Measurements from ENCODE around the gene VIT.
"Not testable (repeated sequence)": the region's sequence is repeated elsewhere in the genome, so short reads cannot be mapped to it uniquely, and the experiment has no call there.

VIT gene

GRCh38 chr2:36680012-36680411 lies 16.5 kb upstream of the VIT start:
- DNase-seq = no peak

DNA sequence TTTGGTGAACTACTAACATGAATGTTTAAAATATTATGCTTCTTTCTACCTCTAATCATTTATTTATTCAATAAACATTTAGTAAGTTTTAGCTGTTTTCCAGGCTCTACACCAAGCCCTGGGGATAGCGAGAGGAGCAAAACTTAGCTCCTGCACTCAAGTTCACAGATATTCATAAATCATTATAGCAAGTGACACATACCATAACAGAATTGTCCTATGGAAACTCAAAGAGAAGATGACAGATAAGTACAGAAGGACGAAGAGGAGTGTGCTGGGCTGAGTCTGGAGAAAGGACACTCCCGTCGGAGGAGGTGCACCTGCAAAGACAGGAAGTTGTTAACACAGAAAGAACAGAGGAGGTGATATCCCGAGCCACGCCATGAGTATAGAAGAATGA lies 13.9 kb upstream of the VIT start:
- no peak for DNase-seq

- DNase-seq = no peak
Observed at GRCh38 chr2:36683002-36683401, 13.5 kb upstream of the VIT start.

- DNase-seq = not testable (repeated sequence)
Observed at GRCh38 chr2:36688291-36688690, 8.2 kb upstream of the VIT start.

DNA sequence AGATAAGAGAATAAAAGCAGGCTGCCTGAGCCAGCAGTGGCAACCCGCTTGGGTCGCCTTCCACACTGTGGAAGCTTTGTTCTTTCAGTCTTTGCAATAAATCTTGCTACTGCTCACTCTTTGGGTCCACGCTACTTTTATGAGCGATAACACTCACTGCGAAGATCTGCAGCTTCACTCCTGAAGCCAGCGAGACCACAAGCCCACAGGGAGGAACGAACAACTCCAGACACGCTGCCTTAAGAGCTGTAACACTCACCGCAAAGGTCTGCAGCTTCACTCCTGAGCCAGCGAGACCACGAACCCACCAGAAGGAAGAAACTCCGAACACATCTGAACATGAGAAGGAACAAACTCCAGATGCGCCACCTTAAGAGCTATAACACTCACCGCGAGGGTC lies 7.5 kb upstream of the VIT start:
- not testable (repeated sequence) for DNase-seq

- no peak for DNase-seq
Observed at GRCh38 chr2:36692121-36692520, 4.4 kb upstream of the VIT start.

DNA sequence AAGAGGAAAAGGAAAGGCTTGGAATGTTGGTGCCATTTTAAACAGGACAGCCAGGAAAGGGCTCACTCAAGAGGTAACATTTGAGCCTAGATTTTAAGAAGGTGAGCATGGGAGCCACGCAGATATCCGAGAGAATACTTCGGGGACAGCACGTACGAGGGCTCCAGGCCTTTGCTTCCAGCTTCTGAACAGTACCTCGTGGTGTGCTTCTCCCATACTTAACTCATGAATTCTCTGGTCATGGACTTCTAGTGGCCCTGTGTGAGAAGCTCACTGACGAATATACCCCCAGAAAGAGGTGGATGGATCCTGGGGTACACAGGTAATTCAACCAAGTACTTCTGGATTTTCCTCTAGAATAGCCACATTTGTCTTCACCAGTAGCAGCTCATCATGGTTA lies 2.7 kb upstream of the VIT start:
- no peak for DNase-seq

DNA sequence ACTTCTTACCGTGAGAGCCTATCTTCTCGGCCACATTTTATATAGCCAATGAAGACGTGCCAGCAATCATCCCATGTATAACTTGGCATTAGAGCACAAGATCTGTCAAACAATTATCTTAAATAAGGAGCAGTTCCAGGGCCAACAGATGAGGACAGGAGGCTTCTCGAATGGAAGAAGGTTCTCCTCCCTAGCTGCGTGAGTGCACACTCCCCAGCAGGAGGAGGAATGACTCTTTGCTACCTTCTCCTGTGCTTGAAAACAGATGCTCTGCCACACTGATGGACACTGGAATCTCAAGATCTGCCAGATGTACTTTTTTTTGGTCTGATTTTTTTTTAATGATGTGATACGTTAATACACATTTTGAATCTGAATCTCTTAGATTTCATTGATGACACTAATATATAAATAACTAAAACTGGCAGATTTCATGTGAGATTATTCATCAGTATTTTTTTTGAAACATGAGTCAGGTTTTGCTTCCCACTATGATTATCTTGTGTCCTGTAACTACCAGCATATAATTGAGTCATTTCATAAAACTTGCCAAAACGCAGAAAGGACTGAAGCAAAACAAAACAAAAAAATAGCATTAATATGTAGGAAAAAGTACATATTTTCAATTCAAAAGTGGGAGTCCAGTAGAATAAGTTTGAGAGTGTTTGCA lies 626 bp upstream of the VIT start:
- DNase-seq = no peak

- no peak for DNase-seq
Observed at GRCh38 chr2:36697424-36698066, 1.0 kb downstream of the VIT start.

DNA sequence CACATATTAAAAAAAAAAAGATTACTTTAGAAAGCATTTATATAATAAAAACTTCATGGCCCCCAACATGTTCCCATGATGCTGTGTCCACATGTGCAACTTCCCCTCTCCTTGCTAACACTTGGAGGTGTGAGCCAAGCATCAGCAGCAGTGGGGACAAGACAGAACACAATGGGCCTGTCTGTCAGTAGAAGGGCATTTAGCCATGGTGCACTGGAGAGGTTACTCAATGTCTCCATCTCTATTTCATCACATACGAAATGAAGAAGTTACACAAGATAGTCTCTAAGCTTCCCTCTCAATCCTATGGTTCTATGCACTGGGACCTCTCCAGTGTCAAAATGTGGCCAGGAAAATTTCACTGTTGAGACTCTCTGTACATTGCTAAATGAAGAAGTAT lies 2.5 kb downstream of the VIT start:
- no peak for DNase-seq

GRCh38 chr2:36700311-36700710 lies 3.8 kb downstream of the VIT start:
- DNase-seq = no peak

DNA sequence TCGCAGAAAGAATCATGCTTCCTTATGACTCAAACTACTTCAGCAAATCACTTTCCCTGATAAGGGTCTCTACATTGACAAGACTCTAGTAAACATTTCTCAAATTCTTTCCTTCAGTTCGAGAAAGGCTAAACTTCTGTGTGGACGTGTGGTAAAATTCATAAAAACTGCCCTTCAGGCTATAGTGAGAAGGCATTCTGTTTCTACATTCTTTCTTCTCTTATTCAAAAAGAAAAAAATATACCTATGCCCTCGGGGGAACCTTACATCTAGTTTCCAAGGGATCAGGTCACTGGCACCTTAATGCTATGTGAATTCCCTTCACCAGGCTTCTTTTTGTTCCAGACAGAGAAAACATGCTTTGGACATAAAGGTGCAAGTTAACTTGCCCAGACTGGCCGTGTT lies 4.9 kb downstream of the VIT start:
- DNase-seq = no peak

- no peak for DNase-seq
Observed at GRCh38 chr2:36701918-36702317, 5.4 kb downstream of the VIT start.

DNA sequence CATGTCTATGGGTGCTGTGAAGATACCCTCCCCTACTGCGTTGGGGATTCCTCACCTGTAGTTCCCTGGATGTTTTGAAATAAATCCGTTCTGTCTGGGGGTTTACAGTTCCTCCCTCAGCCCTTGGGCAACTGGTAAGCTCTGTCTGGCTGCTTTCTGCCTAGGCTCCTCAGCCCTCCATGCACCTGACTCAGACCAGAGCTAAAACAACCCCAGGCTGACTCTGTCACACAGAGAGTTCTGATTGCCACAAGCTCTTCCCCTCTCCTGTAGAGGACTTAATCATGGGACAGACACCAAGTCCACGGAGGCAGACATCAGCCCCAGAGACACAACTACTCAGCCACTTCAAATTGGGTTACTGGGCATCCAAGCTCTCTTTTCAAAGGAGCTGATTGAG lies 6.3 kb downstream of the VIT start:
- no peak for DNase-seq

DNA sequence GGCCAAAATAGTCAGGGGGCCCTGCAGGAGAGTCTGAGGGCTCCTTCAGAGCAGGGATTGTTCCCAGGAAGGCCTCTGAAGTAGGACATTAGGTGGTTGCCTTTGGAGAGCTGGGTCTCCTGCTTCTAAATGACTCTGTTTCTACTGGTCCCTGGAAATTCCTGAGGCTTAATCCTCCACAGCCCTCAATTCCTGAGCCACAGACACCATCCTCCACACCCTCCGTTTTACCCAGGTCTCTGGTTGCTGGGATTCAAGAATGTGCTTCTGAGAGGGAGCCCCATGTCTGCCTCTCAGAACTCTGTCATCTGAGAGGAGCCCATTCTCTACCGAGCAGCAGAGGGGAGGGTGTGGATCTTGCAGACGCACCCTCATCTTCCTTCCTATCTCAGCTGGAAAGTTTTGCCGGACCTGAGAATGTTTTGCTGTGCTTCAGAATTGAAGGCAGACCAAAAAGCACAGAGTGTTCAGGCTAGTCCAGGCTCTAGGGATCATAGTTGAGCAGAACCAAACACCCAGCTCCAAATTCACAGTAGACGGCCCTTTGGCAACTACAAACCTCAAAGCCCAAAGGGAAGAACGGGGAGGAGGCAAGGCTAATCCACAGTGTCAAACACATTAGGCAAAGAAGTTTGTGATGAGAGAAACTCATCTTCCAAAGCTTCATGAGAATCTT lies 8.1 kb downstream of the VIT start:
- DNase-seq = no peak

GRCh38 chr2:36705326-36706020 lies 9.0 kb downstream of the VIT start:
- DNase-seq = no peak

- no peak for DNase-seq
Observed at GRCh38 chr2:36706021-36706876, 9.7 kb downstream of the VIT start.

DNA sequence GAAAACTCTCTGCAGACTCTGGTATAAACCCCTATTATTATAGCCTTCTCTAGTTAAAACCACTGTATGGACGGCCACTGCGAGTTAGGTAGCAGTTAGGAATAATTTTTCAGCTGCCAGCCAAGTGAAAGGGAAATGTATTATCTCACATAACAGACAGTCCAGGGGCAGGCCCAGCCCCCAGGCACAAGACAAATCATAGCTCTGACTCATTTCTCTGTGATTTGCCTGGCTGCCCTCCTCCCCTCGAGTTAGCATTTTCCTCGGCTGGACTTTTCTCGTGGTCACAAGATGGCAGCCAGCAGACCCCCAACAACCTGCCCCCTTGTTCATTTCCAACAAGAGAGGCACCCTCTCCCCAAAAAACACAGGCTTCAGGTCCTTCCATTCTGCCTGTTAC lies 10.5 kb downstream of the VIT start:
- DNase-seq = no peak

GRCh38 chr2:36708041-36708741 lies 11.7 kb downstream of the VIT start:
- no peak for DNase-seq

DNA sequence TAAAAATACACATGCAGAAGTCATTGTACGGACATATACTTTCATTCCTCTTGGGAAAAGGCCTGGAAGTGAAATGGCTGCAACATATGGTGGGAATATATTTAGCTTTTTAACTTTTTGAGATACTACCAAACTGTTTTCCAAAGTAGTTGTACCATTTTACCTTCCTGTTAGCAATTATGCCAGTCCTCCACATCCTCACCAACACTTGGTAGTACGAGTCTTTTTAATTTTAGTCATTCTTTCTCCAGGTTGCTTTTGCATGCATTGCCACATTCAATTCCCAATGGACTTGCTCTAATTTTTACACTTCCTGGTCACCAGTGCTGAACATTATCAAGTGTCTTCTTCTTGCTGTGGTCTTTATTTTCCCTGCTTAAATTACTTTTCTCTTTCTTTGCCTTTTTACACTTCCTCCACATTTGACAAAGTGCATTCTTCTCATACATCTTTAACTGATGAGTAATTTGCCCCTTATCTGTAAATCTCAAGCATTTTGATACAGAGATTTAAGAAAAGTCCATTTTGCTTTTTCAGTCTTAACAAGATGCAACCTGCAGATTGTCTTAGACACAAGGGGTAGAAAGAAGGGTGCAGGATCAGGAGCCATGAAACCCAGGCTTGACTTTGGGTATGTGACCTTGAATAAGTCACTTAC lies 14.5 kb downstream of the VIT start:
- no peak for DNase-seq

- DNase-seq = peak; percentile 2
Observed at GRCh38 chr2:36711741-36712314, 15.3 kb downstream of the VIT start.

Measured in NCI-H774 (cell line).